ENCODE results near the gene HSF2BP.

Gene HSF2BP

GRCh38 chr21:43669828-43670605, 10.7 kb upstream of the HSF2BP start:
- DNase-seq (ENCODE audit: low read depth): no peak
- TF ChIP-seq CTCF (conservative IDR thresholded peaks at IDR 0.05; ENCODE audit: low read depth, low read length): no peak
- H3K4me3 ChIP-seq (ENCODE audit: low read depth, low read length): no peak overlapping the region

- DNase-seq (ENCODE audit: low read depth): peak; percentile 82
- TF ChIP-seq CTCF (conservative IDR thresholded peaks at IDR 0.05; ENCODE audit: low read depth, low read length): no peak
- no peak overlapping the region for H3K4me3 ChIP-seq (ENCODE audit: low read depth, low read length)
Observed at GRCh38 chr21:43667191-43667904, 8.1 kb upstream of the HSF2BP start.

GRCh38 chr21:43665879-43666278, 6.6 kb upstream of the HSF2BP start:
- H3K4me3 ChIP-seq (ENCODE audit: low read depth, low read length): no peak overlapping the region
- TF ChIP-seq CTCF (conservative IDR thresholded peaks at IDR 0.05; ENCODE audit: low read depth, low read length): no peak
- DNase-seq (ENCODE audit: low read depth): no peak

GRCh38 chr21:43664358-43664757, 5.1 kb upstream of the HSF2BP start:
- DNase-seq (ENCODE audit: low read depth): no peak
- H3K4me3 ChIP-seq (ENCODE audit: low read depth, low read length): no peak overlapping the region

GRCh38 chr21:43663033-43663432, 3.7 kb upstream of the HSF2BP start:
- no peak for TF ChIP-seq CTCF (conservative IDR thresholded peaks at IDR 0.05; ENCODE audit: low read depth, low read length)
- DNase-seq (ENCODE audit: low read depth): no peak
- H3K4me3 ChIP-seq (ENCODE audit: low read depth, low read length): no peak overlapping the region

More at GRCh38 chr21:43664358-43664757, 5.1 kb upstream of the HSF2BP start:
- no peak for TF ChIP-seq CTCF (conservative IDR thresholded peaks at IDR 0.05; ENCODE audit: low read depth, low read length)

GRCh38 chr21:43662286-43662685, 3.0 kb upstream of the HSF2BP start:
- TF ChIP-seq CTCF (conservative IDR thresholded peaks at IDR 0.05; ENCODE audit: low read depth, low read length): no peak
- no peak for DNase-seq (ENCODE audit: low read depth)
- H3K4me3 ChIP-seq (ENCODE audit: low read depth, low read length): no peak overlapping the region

All from choroid plexus epithelial cell (primary cell).